ELF-1 (cell line): ENCODE measurements around the gene LPIN2.
"Not testable (repeated sequence)": the region's sequence is repeated elsewhere in the genome, so short reads cannot be mapped to it uniquely, and the experiment has no call there.

Experiments
- DNase-seq: peaks from one replicate; pipeline ENCODE4 v3.0.0-alpha.2; 2016; ENCODE audit warnings: low read depth, low spot score

Gene LPIN2, protein sequence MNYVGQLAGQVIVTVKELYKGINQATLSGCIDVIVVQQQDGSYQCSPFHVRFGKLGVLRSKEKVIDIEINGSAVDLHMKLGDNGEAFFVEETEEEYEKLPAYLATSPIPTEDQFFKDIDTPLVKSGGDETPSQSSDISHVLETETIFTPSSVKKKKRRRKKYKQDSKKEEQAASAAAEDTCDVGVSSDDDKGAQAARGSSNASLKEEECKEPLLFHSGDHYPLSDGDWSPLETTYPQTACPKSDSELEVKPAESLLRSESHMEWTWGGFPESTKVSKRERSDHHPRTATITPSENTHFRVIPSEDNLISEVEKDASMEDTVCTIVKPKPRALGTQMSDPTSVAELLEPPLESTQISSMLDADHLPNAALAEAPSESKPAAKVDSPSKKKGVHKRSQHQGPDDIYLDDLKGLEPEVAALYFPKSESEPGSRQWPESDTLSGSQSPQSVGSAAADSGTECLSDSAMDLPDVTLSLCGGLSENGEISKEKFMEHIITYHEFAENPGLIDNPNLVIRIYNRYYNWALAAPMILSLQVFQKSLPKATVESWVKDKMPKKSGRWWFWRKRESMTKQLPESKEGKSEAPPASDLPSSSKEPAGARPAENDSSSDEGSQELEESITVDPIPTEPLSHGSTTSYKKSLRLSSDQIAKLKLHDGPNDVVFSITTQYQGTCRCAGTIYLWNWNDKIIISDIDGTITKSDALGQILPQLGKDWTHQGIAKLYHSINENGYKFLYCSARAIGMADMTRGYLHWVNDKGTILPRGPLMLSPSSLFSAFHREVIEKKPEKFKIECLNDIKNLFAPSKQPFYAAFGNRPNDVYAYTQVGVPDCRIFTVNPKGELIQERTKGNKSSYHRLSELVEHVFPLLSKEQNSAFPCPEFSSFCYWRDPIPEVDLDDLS

GRCh38 chr18:3013024-3013804, at the start of gene LPIN2:
Gene LPIN2, minus strand, starts transcription at chr18:3013144. Its CDS starts 52,304 bp downstream, at chr18:2960840.
- peak; percentile 97 for DNase-seq

- no peak for DNase-seq
Measured at GRCh38 chr18:3061581-3062312, 48.8 kb upstream of the LPIN2 start.

DNA sequence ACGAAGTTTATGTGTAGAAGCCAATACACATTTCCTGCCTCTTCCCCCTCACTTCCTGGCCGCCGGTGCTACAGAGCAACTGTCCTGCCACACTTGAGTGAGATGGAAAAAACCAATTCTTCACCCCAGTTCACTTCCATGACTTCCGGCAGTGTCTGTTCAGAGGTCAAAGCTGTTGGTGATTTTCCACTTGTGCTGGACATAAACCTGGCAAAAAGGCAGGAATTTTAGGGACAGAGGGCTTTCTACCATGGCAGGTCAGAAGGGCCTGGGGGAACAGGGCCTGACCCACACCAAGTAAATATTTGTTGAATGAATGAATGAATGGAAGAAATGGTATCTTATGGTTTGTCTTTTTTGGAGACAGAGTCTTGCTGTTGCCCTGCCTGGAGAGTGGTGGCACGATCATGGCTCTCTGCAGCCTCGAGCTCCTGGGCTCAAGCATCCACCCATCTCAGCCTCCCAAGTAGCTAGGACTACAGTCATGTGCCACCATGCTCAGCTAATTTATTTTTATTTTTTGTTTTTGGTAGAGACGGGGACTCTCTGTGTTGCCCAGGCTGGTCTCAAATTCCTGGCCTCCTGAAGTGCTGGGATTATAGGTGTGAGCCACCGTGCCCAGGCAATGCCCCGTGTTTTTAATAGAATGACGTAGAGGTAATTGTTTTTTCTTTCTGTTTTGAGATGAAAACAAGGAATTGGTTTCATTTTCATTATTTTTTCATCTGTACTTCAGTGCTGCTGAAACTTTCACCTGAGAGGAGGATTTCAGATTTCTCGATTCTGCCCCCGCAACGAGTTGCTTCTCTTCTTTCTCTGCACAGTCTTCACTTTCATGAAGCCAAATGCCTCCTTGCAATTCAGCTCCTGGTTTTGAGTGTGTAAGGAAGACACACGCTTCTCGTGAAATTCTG, 48.0 kb upstream of the LPIN2 start:
- no peak for DNase-seq

- no peak for DNase-seq
Measured at GRCh38 chr18:3059272-3059671, 46.3 kb upstream of the LPIN2 start.

- no peak for DNase-seq
Measured at GRCh38 chr18:3058328-3059191, 45.6 kb upstream of the LPIN2 start.

- DNase-seq, result no peak
Measured at GRCh38 chr18:3057526-3057925, 44.6 kb upstream of the LPIN2 start.

DNA sequence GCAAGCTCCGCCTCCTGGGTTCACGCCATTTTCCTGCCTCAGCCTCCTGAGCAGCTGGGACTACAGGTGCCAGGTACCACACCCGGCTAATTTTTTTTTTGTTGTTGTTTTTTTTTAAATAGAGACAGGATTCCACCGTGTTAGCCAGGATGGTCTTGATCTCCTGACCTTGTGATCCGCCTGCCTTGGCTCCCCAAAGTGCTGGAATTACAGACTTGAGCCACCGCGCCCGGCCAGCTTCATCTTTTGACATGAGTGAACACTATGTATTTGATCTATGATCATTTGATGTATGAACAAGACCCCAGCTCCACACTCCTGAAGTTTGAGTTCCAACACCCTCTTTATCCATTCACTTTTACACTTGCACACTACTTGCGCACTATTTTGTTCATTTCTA, 43.4 kb upstream of the LPIN2 start:
- DNase-seq, result no peak

DNA sequence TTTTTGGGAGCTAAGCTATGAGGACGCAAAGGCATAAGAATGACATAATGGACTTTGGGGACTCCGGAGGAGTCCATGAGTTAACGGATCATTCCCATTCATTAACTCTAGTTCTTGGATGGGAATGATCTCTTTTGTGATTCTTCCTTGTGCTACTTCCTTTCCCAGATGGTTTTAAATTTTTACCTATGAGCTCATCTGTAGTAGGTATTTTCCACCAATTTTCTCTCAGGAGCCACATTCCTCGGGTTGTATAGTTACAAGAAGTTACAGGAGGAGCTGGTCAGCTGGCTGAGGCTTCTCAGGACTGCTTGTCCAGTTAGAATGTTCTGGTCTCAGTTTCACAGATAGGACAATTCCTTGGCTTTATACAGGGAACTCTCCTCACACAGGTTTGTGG, 42.9 kb upstream of the LPIN2 start:
- DNase-seq, result no peak

DNA sequence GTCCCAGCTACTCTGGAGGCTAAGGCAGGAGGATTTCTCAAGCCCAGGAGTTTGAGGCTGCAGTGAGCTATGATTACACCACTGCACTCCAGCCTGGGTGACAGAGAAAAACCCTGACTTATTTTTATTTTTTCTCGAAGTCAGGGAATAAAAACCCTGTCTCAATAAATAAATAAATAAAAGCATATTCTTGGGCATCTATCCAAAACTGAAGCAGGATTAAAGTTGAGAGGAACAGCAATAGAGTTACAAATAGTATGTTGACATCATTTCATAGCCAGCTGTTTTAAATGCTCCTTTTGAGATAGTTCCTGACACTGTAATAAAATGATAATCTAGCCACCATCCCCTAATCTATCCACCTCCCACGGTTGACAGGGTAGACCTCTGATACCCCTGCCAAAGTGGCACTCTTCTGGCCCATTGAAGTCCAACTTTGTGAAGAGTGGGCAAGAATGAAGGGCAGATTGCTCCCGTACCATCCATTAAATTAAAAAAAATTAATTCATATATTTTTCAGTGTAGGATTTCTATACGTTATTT, 42.3 kb upstream of the LPIN2 start:
- no peak for DNase-seq

- no peak for DNase-seq
Measured at GRCh38 chr18:3054780-3055179, 41.8 kb upstream of the LPIN2 start.

DNA sequence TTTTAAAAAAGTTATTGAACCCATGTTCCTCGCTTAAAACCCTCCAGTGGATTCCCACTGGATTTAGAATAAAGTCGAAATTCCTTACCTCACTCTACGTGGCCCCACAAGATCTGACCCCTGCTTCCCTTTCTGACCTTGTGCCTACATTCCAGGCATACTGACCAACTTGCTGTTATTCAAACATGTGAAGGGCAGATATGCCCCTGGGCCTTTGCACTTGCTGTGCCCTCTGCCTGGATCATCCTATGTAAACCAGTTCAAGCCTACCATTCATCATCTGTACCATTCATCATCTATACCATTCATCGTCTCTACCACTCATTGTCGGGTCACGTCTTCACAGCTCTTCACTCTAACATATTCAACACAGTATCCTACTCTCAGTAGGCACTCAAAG, 41.3 kb upstream of the LPIN2 start:
- DNase-seq, result no peak

GRCh38 chr18:3053081-3053480, 40.1 kb upstream of the LPIN2 start:
- no peak for DNase-seq

DNA sequence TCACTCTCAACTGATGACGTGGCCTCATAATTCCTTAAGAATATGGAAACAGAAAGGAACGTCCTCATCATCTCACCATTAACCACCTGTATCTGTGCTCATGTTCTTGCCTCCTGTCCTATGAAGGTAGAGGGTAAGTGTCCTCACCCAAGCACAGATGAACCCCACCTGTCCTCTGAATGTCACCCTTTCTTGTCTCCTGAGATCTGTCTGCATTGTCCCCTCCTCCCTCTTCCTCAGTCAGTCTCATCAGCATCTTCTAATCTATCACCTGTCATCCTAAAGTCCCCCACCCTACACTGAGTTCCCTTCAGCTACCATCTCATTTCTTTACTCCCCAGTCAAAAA, 39.4 kb upstream of the LPIN2 start:
- DNase-seq, result no peak

GRCh38 chr18:3051718-3052410, 38.9 kb upstream of the LPIN2 start:
- DNase-seq, result peak; percentile 43

DNA sequence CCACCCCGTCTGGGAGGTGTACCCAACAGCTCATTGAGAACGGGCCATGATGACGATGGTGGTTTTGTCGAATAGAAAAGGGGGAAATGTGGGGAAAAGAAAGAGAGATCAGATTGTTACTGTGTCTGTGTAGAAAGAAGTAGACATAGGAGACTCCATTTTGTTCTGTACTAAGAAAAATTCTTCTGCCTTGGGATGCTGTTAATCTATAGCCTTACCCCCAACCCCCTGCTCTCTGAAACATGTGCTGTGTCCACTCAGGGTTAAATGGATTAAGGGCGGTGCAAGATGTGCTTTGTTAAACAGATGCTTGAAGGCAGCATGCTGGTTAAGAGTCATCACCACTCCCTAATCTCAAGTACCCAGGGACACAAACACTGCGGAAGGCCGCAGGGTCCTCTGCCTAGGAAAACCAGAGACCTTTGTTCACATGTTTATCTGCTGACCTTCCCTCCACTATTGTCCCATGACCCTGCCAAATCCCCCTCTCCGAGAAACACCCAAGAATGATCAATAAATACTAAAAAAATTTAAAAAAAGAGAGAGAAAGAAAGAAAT, 37.0 kb upstream of the LPIN2 start:
- not testable (repeated sequence) for DNase-seq

DNA sequence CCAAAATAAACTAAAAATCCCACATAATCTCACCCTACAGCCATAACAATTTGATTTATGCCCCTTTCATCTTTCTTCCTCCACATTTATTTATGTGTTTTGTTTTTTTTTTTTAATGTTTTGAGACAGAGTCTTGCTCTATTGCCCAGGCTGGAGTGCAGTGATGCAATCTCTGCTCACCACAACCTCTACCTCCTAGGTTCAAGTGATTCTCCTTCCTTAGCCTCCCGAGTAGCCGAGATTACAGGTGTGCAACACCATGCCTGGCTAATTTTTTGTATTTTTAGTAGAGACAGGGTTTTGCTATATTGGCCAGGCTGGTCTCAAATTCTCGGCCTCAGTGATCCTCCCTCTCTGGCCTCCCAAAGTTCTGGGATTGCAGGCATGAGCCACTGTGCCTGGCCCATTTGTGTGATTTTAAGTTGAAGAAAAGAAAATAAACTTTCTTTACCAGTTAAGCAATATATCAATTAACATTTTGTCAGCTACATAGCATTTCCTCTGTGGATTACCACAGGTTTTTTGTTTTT, 35.9 kb upstream of the LPIN2 start:
- no peak for DNase-seq

- no peak for DNase-seq
Measured at GRCh38 chr18:3048121-3048520, 35.2 kb upstream of the LPIN2 start.
